ENCODE measurements around the gene ABCA4.

Gene ABCA4

DNA sequence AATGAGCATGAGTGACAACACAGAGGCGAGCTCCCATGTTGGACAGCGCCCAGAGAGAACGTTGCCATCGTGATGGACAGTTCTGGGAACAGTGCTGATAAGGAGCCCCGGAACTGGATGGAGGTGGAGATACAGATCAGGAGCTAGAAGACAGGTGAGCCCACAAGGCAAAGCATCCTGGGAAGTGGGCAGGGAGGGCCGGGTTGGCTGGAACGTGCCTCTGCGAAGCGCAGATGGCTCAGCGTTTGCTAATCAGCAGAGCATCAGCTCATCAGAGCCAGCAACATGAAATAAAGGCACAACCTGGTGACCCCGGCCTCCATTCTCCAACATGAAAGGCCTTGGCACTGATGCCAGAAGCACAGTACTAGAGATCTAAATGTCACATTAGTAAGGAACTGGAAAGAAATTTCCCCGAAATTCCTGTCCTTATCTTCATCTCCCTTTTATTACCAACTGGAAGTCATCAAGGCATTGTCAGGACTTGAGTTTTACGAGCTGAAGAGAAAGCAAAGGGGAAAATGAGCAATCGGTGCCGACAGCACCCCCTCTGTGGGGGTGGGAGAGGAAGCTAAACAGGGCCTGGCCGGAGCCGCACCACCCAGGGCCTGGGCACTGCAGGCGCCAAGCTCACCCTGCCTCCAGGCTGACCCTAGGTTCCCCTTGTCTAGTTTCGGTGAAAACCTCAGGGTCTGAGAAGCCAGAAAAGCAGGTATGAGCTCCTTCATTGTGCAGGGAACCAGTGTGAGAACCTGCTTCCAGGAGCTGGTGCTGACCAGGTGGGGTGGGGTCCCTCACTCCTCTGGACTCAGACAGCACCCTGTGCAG is 19.9 kb downstream of the ABCA4 start (continued):
- TF ChIP-seq, protein P1, sequence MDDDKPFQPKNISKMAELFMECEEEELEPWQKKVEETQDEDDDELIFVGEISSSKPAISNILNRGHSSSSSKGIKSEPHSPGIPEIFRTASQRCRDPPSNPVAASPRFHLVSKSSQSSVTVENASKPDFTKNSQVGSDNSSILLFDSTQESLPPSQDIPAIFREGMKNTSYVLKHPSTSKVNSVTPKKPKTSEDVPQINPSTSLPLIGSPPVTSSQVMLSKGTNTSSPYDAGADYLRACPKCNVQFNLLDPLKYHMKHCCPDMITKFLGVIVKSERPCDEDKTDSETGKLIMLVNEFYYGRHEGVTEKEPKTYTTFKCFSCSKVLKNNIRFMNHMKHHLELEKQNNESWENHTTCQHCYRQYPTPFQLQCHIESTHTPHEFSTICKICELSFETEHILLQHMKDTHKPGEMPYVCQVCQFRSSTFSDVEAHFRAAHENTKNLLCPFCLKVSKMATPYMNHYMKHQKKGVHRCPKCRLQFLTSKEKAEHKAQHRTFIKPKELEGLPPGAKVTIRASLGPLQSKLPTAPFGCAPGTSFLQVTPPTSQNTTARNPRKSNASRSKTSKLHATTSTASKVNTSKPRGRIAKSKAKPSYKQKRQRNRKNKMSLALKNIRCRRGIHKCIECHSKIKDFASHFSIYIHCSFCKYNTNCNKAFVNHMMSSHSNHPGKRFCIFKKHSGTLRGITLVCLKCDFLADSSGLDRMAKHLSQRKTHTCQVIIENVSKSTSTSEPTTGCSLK (tag by site-specific recombination; IDR thresholded peaks at IDR 0.05) = no peak
- TF ChIP-seq KLF10 (tag by site-specific recombination; IDR thresholded peaks at IDR 0.05) (no peak), ZNF433 (tag by site-specific recombination; IDR thresholded peaks at IDR 0.05; ENCODE audit: low read depth) (no peak), ZFP3 (tag by site-specific recombination; IDR thresholded peaks at IDR 0.05; ENCODE audit: low read depth) (no peak), GLIS1 (tag by site-specific recombination; IDR thresholded peaks at IDR 0.05) (peak; percentile 89), ZNF621 (tag by site-specific recombination; IDR thresholded peaks at IDR 0.05) (no peak), SP7 (tag by site-specific recombination; IDR thresholded peaks at IDR 0.05) (0 out of 2 replicates have a peak, but pooled peaks have one; percentile 38), ZNF521 (tag by site-specific recombination; IDR thresholded peaks at IDR 0.05) (no peak), ZNF10 (tag by site-specific recombination; IDR thresholded peaks at IDR 0.05) (no peak), SP2 (tag by site-specific recombination; IDR thresholded peaks at IDR 0.05) (no peak), ZFHX2 (tag by site-specific recombination; conservative IDR thresholded peaks at IDR 0.05) (peak; percentile 69)
- TF ChIP-seq, protein P2, sequence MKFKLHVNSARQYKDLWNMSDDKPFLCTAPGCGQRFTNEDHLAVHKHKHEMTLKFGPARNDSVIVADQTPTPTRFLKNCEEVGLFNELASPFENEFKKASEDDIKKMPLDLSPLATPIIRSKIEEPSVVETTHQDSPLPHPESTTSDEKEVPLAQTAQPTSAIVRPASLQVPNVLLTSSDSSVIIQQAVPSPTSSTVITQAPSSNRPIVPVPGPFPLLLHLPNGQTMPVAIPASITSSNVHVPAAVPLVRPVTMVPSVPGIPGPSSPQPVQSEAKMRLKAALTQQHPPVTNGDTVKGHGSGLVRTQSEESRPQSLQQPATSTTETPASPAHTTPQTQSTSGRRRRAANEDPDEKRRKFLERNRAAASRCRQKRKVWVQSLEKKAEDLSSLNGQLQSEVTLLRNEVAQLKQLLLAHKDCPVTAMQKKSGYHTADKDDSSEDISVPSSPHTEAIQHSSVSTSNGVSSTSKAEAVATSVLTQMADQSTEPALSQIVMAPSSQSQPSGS (tag by site-specific recombination; IDR thresholded peaks at IDR 0.05; ENCODE audit: low read depth) = no peak

DNA sequence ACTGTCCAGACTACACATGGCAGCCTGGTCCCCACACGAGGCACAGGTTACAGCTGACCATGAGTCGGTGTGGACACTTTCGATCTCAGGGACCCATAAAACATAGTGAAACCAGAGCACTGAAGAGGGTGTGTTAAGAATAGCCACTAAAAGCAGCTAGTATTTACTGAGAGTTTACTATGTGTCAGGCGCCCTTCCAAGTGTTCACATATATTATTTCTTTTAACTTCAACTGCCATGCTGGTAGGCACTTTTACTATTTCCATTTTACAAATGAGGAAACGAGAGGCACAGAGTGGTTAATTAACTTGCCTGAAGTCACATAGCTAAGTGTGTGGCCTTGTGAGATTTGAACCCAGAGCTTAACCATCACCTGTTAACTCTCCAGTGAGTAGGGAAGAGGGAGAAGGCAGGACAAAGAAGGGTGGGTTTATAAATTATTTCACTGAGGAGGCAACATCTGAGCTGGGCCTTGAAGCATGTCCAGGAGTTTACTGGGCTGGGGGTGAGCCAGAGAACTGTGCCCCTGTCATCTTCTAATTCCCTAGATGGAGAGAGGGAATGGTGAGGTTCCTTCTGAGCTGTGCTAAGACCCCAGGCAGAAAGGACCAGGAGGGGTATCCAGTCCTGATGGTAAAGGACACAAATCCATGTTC is 20.7 kb downstream of the ABCA4 start:
- H3K4me1 ChIP-seq (ENCODE audit: control insufficient read depth, insufficient read depth, low read length) = peaks cover 4% of the 10 kb centered on the region; the same call in 1 of the 2 replicates
- no peak overlapping the region for H3K27ac ChIP-seq (ENCODE audit: extremely low read depth, low read depth, low read length)
- POLR2A ChIA-PET = interaction anchor here (0.6 kb wide), 1 partner anchor 138 kb away, joined by 8 read pairs; no protein-coding TSS in a partner anchor
- CTCF ChIA-PET = interaction anchor here (0.6 to 2.3 kb wide), 5 partner anchors 35 to 706 kb away, joined by 3 to 8 read pairs (median 5); no protein-coding TSS in a partner anchor
- H3K9me3 ChIP-seq (ENCODE audit: control insufficient read depth, insufficient read depth, low read depth, low read length) = no peaks in the 10 kb centered on the region
- no peak overlapping the region for H3K4me3 ChIP-seq (ENCODE audit: low read depth, low read length)
- no peaks in the 10 kb centered on the region for H3K36me3 ChIP-seq (ENCODE audit: control insufficient read depth in 2 of 2, insufficient read depth in 1 of 2, low read length in 2 of 2)
- TF ChIP-seq, protein P3, sequence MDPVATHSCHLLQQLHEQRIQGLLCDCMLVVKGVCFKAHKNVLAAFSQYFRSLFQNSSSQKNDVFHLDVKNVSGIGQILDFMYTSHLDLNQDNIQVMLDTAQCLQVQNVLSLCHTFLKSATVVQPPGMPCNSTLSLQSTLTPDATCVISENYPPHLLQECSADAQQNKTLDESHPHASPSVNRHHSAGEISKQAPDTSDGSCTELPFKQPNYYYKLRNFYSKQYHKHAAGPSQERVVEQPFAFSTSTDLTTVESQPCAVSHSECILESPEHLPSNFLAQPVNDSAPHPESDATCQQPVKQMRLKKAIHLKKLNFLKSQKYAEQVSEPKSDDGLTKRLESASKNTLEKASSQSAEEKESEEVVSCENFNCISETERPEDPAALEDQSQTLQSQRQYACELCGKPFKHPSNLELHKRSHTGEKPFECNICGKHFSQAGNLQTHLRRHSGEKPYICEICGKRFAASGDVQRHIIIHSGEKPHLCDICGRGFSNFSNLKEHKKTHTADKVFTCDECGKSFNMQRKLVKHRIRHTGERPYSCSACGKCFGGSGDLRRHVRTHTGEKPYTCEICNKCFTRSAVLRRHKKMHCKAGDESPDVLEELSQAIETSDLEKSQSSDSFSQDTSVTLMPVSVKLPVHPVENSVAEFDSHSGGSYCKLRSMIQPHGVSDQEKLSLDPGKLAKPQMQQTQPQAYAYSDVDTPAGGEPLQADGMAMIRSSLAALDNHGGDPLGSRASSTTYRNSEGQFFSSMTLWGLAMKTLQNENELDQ (tag by site-specific recombination; IDR thresholded peaks at IDR 0.05; ENCODE audit: low read depth) = no peak
- peak; percentile 9; the same call in 1 of the 2 replicates for TF ChIP-seq ZNF768 (tag by site-specific recombination; IDR thresholded peaks at IDR 0.05)
- no peak for TF ChIP-seq ZSCAN23 (tag by site-specific recombination; IDR thresholded peaks at IDR 0.05)
- peak; percentile 85 for TF ChIP-seq ZFP3 (tag by site-specific recombination; IDR thresholded peaks at IDR 0.05; ENCODE audit: low read depth)
- no peak for TF ChIP-seq SALL2 (tag by site-specific recombination; IDR thresholded peaks at IDR 0.05; ENCODE audit: borderline replicate concordance)
- TF ChIP-seq, protein P4, sequence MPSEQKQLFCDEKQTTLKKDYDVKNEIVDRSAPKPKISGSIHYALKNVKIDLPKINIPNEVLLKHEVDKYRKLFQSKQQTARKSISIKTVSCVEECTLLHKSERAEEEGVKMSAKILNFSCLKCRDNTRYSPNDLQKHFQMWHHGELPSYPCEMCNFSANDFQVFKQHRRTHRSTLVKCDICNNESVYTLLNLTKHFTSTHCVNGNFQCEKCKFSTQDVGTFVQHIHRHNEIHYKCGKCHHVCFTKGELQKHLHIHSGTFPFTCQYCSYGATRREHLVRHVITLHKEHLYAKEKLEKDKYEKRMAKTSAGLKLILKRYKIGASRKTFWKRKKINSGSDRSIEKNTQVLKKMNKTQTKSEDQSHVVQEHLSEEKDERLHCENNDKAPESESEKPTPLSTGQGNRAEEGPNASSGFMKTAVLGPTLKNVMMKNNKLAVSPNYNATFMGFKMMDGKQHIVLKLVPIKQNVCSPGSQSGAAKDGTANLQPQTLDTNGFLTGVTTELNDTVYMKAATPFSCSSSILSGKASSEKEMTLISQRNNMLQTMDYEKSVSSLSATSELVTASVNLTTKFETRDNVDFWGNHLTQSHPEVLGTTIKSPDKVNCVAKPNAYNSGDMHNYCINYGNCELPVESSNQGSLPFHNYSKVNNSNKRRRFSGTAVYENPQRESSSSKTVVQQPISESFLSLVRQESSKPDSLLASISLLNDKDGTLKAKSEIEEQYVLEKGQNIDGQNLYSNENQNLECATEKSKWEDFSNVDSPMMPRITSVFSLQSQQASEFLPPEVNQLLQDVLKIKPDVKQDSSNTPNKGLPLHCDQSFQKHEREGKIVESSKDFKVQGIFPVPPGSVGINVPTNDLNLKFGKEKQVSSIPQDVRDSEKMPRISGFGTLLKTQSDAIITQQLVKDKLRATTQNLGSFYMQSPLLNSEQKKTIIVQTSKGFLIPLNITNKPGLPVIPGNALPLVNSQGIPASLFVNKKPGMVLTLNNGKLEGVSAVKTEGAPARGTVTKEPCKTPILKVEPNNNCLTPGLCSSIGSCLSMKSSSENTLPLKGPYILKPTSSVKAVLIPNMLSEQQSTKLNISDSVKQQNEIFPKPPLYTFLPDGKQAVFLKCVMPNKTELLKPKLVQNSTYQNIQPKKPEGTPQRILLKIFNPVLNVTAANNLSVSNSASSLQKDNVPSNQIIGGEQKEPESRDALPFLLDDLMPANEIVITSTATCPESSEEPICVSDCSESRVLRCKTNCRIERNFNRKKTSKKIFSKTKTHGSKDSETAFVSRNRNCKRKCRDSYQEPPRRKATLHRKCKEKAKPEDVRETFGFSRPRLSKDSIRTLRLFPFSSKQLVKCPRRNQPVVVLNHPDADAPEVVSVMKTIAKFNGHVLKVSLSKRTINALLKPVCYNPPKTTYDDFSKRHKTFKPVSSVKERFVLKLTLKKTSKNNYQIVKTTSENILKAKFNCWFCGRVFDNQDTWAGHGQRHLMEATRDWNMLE (tag by site-specific recombination; conservative IDR thresholded peaks at IDR 0.05; ENCODE audit: low read depth) = no peak

Data from HEK293 (cell line).